ENCODE results near the gene NREP.

NREP gene

GRCh38 chr5:111746791-111747190 is 10.2 kb downstream of the NREP start:
- no peak overlapping the region for H3K4me3 ChIP-seq (ENCODE audit: low read depth, low read length)
- DNase-seq (ENCODE audit: low read depth), result no peak
- TF ChIP-seq CTCF (conservative IDR thresholded peaks at IDR 0.05; ENCODE audit: low read depth, low read length), result no peak

GRCh38 chr5:111745075-111745739 is 11.8 kb downstream of the NREP start:
- DNase-seq (ENCODE audit: low read depth), result no peak
- no peak overlapping the region for H3K4me3 ChIP-seq (ENCODE audit: low read depth, low read length)
- no peak for TF ChIP-seq CTCF (conservative IDR thresholded peaks at IDR 0.05; ENCODE audit: low read depth, low read length)

GRCh38 chr5:111744455-111744854 is 12.5 kb downstream of the NREP start:
- no peak overlapping the region for H3K4me3 ChIP-seq (ENCODE audit: low read depth, low read length)
- no peak for TF ChIP-seq CTCF (conservative IDR thresholded peaks at IDR 0.05; ENCODE audit: low read depth, low read length)

GRCh38 chr5:111743988-111744387 is 13.0 kb downstream of the NREP start:
- DNase-seq (ENCODE audit: low read depth), result peak; percentile 63
- no peak for TF ChIP-seq CTCF (conservative IDR thresholded peaks at IDR 0.05; ENCODE audit: low read depth, low read length)
- no peak overlapping the region for H3K4me3 ChIP-seq (ENCODE audit: low read depth, low read length)

More at GRCh38 chr5:111744455-111744854, 12.5 kb downstream of the NREP start:
- DNase-seq (ENCODE audit: low read depth), result no peak

GRCh38 chr5:111743512-111743911 is 13.5 kb downstream of the NREP start:
- DNase-seq (ENCODE audit: low read depth), result no peak
- H3K4me3 ChIP-seq (ENCODE audit: low read depth, low read length), result no peak overlapping the region
- no peak for TF ChIP-seq CTCF (conservative IDR thresholded peaks at IDR 0.05; ENCODE audit: low read depth, low read length)

GRCh38 chr5:111742177-111742994 is 14.6 kb downstream of the NREP start:
- peak; percentile 91 for DNase-seq (ENCODE audit: low read depth)
- H3K4me3 ChIP-seq (ENCODE audit: low read depth, low read length), result no peak overlapping the region
- no peak for TF ChIP-seq CTCF (conservative IDR thresholded peaks at IDR 0.05; ENCODE audit: low read depth, low read length)

Measured in choroid plexus epithelial cell (primary cell).